Activated CD4-positive, alpha-beta T cell treated with anti-CD3 and anti-CD28 coated beads for 36 hours (primary cell): Measurements from ENCODE around the gene ZNF750. TPM values are rescaled to one million over a fixed set of nuclear protein-coding genes. Genes with fewer than 3 reads are reported as not detected.

Experiments used
- ATAC-seq: fragments of 200-7000 bp; cut with Tn5 transposase; one replicate; pipeline ENCODE4 v1.10.0; 2021; ENCODE audit warnings: mild to moderate bottlenecking, moderate library complexity
- CTCF ChIA-PET: fragments of 350-600 bp; sonication (Branson Sonifier 250); formaldehyde crosslinking; loops from one replicate; lab custom pipeline; 2021; ENCODE audit warnings: antibody characterized with exemption; lab: Charles Lee
- POLR2A ChIA-PET: fragments of 350-600 bp; sonication (Branson Sonifier 250); formaldehyde crosslinking; loops from one replicate; lab custom pipeline; 2021; ENCODE audit warnings: antibody characterized with exemption, inconsistent platforms; lab: Charles Lee
- DNase-seq: peaks from one replicate; pipeline ENCODE4 v3.0.0-alpha.2; 2020
- H3K27ac Mint-ChIP-seq: one replicate; pipeline ENCODE4 v1.8.0; 2021; ENCODE audit warnings: mixed read lengths
- H3K27me3 Mint-ChIP-seq: one replicate; pipeline ENCODE4 v1.8.0; 2021; ENCODE audit warnings: mixed read lengths
- H3K36me3 Mint-ChIP-seq: one replicate; pipeline ENCODE4 v1.8.0; 2021; ENCODE audit warnings: low read depth, mixed read lengths
- H3K4me1 Mint-ChIP-seq: one replicate; pipeline ENCODE4 v1.8.0; 2021; ENCODE audit warnings: mixed read lengths
- H3K4me3 Mint-ChIP-seq: one replicate; pipeline ENCODE4 v1.8.0; 2021; ENCODE audit warnings: mild to moderate bottlenecking, moderate library complexity, mixed read lengths
- H3K9me3 Mint-ChIP-seq: one replicate; pipeline ENCODE4 v1.8.0; 2021; ENCODE audit warnings: low read depth, mixed read lengths
- intact Hi-C, 2 experiments: fragments of 100-400 bp; cut with DNase I in 1 of 2; cut with micrococcal nuclease in 1 of 2; formaldehyde crosslinking; loops; one replicate each; pipeline versions ENCODE4 v1.14.2 to v1.15.1; 2022 to 2024; cut with DNase I, micrococcal nuclease
- total RNA-seq, 2 experiments: library from RNA; stranded (reverse); gene quantifications; one replicate each; pipeline ENCODE4 v1.2.3, GENCODE V29; 2021

ZNF750 gene
- total RNA-seq, 2 experiments from 2014 or later = not detected

DNA sequence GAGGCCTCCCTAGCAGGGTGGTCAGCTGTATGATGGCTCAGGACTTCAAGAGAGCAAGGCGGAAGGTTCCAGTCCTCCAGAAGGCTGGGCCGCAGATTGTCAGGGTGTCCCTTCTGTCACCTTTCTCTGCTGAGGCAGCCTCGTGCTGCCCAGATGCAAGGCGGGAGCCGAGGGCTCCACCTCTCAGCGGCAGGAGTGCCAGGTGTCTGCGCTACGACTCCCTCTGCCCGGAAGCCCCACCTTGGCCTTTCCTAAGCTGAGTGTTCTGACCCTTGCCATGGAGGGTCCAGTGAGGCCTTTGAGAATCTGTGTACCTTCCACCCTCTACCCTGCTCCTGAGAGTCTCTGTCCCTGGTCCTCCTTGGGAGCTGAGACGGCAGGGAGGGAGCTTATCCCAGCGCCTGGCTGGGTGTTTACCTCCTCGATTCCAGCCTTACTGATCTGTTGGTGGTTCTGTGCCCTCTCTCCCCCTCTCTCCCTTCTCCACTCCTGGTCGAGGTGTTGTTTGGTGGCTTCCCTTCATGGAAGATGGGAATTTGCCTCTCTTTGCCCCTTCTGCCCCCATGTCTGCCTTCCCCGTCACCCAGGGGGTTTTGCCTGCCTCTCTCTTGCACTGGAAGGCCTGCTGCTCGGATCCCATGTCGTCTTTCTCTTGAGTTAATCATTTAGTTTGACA is 2.2 kb upstream of the ZNF750 start:
- ChIA-PET CTCF (interaction anchor here (1.5 kb wide), 1 partner anchor 12 kb away, joined by 3 read pairs; no protein-coding TSS in a partner anchor), POLR2A (no interaction called here)
- H3K27me3 Mint-ChIP-seq = no peaks in the 10 kb centered on the region
- no peak overlapping the region for H3K4me3 Mint-ChIP-seq
- ATAC-seq (no peak), DNase-seq (no peak)
- peaks cover 12% of the 10 kb centered on the region for H3K4me1 Mint-ChIP-seq
- peaks cover 4% of the 10 kb centered on the region for H3K36me3 Mint-ChIP-seq
- no peak overlapping the region for H3K27ac Mint-ChIP-seq
- H3K9me3 Mint-ChIP-seq = no peaks in the 10 kb centered on the region
- intact Hi-C loops = no loop called here

DNA sequence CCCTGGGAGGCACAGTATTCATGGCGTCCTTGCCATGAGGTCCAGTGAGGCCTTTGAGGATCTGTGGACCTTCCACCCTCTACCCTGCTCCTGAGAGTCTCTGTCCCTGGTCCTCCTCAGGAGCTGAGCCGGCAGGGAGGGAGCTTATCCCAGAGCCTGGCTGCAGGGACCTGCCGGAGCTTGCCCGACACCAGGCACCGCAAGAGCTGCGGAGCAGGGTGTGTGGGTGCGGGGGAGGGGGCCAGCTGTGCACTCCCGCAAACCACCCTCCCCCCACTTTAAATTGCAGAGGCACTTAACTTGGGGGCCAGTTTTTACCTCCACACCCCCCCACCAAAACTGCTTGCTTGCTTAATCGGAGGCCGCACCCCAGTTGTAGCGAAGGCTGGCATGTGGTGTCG is 609 bp upstream of the ZNF750 start:
- CTCF ChIA-PET = no interaction called here
- no peaks in the 10 kb centered on the region for H3K27me3 Mint-ChIP-seq
- H3K4me3 Mint-ChIP-seq = no peak overlapping the region
- DNase-seq = no peak
- peaks cover 12% of the 10 kb centered on the region for H3K4me1 Mint-ChIP-seq
- no peaks in the 10 kb centered on the region for H3K9me3 Mint-ChIP-seq
- intact Hi-C loops = no loop called here
- H3K36me3 Mint-ChIP-seq = no peaks in the 10 kb centered on the region
- no peak overlapping the region for H3K27ac Mint-ChIP-seq
- no peak for ATAC-seq
- POLR2A ChIA-PET = no interaction called here

DNA sequence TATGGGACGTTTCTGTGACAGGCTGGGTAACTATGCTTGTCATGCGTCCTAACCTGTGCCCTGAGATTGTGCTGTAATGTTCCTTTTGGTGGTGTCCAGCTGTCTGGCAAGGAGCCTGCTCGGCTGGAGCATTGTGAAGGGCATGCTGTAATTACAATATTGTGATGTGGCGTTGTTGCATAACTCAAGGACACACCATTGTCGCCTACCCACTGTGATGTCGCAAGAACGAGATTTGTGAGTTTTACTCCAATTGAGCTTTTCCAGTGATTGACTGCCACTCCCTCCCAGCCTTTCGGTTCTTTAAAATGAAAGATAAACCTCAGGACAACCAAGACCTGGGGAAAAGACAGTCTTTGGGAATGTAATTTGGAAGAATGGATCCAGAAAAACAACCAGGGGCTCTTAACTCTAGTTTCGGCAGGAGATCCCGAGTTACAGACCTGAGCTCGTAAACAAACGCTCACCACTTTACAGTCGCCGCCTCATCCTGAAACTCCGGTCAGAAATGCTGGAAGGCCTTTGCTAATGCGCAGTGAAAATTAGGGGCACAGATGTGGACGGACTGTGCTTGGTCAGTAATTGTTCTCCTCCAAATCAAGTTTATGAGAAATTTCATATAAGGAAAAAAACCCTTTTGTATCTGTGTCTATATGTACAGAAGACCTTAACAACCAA is 1.3 kb downstream of the ZNF750 start:
- ChIA-PET POLR2A (no interaction called here), CTCF (interaction anchor here (0.6 kb wide), 1 partner anchor 42 kb away, joined by 5 read pairs; no protein-coding TSS in a partner anchor)
- DNase-seq (no peak), ATAC-seq (no peak)
- H3K27me3 Mint-ChIP-seq = no peaks in the 10 kb centered on the region
- peaks cover 3% of the 10 kb centered on the region for H3K36me3 Mint-ChIP-seq
- H3K4me1 Mint-ChIP-seq = peaks cover under 1% of the 10 kb centered on the region
- intact Hi-C loops = no loop called here
- H3K27ac Mint-ChIP-seq = no peak overlapping the region
- H3K9me3 Mint-ChIP-seq = no peaks in the 10 kb centered on the region
- H3K4me3 Mint-ChIP-seq = no peak overlapping the region

DNA sequence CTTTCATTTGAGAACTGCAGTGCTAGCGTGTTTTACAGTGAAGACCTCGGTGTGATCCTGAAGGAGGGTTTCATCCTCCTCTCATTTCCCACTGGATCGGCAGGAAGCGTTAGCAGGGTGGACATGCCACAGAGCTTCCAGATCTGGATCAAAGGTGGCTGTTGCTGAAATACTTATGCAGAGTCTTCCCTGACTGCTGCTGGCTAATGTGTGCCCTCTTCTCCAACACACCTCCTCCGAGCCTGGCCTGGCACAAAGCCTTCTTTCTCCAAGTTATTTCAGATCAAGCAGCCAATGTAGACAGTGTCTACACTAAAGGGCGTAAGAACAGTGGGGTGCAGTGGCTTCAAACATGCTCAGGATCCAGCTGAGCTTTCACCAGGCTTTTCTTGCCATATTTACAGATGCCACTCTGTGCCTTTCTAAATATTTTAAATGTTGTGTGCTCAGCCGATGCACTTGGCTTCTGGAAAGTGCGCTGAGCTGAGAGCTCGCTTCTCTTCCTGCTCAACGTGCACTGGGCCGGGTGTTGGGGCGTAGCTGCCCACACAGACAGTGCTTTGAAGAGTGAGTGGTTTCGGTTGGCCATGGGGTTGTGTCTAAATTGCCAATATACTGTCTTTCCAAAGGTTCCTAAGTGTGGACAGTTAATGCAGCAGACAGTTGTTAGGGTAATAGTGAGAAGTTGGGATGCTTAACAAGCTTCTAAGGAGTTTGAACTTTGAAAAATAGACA is 2.1 kb downstream of the ZNF750 start:
- CTCF ChIA-PET = no interaction called here

DNA sequence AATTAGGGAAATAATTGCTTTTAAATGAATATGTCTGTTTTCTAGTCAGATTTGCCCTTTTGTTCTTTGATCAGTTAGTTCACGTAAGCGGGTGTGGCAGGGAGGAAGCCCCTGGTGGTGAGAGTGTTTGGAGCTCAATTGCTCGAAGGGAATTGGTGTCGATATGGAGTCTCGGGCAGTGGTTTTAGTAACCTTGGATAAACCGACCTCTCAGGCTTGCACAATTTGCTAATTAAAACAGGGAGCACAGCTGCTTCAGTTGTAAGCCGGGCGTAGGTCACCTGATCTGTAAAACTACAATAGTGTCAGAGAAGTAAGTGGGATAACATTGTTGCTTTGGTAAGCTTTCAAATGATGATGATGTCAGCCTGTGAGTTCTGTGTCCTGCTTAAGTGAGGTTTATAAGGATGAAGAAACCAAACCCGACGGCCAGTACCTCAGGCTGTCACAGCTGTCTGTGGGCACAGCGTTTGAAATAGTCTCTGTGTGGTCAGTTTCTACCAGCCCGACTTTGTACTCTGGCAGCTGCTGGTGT is 2.9 kb downstream of the ZNF750 start:
- no peaks in the 10 kb centered on the region for H3K4me1 Mint-ChIP-seq
- intact Hi-C loops = no loop called here
- H3K27ac Mint-ChIP-seq = no peak overlapping the region
- H3K9me3 Mint-ChIP-seq = no peaks in the 10 kb centered on the region
- no peak overlapping the region for H3K4me3 Mint-ChIP-seq
- no peak for DNase-seq
- H3K27me3 Mint-ChIP-seq = no peaks in the 10 kb centered on the region
- peaks cover 7% of the 10 kb centered on the region for H3K36me3 Mint-ChIP-seq
- POLR2A ChIA-PET = no interaction called here
- no peak for ATAC-seq
- CTCF ChIA-PET = interaction anchor here (0.6 kb wide), 1 partner anchor 247 kb away, joined by 3 read pairs; no protein-coding TSS in a partner anchor

More for the DNA sequence above, 2.1 kb downstream of the ZNF750 start:
- intact Hi-C loops = no loop called here
- Mint-ChIP-seq H3K9me3 (no peaks in the 10 kb centered on the region), H3K27ac (no peak overlapping the region), H3K36me3 (peaks cover 7% of the 10 kb centered on the region), H3K4me3 (no peak overlapping the region), H3K4me1 (no peaks in the 10 kb centered on the region), H3K27me3 (no peaks in the 10 kb centered on the region)
- DNase-seq (no peak), ATAC-seq (no peak)
- POLR2A ChIA-PET = no interaction called here

DNA sequence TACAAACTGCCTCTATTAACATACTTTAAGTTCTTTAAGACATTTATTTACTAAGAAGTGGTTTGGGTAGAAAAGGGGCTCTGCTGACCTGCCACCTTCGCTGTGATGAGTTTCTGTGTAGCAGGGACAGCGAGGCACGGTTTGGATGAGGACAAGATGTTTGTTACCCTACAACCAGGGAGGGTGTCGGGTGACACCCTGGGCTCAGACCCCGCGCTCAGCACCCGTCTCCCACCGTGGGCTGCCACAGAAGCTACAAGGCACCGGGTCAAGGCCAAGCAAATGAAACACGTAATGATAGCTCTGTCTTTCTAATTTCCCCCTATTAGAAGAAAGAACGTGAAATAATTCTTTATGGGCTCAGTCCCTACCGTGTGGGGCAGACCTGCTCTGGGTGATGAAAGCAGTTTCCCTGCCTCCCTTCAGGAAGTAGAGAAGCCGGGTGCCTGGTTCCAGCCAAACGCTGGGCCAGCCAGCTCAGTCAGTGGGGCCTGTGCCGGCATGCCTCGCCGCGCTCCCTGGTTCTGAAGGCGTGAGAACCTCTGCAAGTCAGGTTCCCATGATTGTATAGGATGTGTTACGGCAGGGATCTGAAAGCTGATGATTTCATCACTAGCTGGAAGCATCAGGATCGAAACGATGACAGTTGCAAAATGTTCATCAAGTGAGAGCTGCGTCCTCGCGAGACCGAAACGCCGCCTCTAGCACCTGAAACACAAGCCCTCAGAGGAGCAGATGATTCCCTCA is 3.9 kb downstream of the ZNF750 start:
- POLR2A ChIA-PET = no interaction called here
- Mint-ChIP-seq H3K27ac (no peak overlapping the region), H3K36me3 (peaks cover 7% of the 10 kb centered on the region), H3K9me3 (no peaks in the 10 kb centered on the region), H3K4me3 (no peak overlapping the region), H3K27me3 (no peaks in the 10 kb centered on the region), H3K4me1 (no peaks in the 10 kb centered on the region)
- intact Hi-C loops = no loop called here
- DNase-seq (no peak), ATAC-seq (no peak)
- CTCF ChIA-PET = interaction anchor here (0.6 kb wide), 1 partner anchor 248 kb away, joined by 3 read pairs; no protein-coding TSS in a partner anchor

DNA sequence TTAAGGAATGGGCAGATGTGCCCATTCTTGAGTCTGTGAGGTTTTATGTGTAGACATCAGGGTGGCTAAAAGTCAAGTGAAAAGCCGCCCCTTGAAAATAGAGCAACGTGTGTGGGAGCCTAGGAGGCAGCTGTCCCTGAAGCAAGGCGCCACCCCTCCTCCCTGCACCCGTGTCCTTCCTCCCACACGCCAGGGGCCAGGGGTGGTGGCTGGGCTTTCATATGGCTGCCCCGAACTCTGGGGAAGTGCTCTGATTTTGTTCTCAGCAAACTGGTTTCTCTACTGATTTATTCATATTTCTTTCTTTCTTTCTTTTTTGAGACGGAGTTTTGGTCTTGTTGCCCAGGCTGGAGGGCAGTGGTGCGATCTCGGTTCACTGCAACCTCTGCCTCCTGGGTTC is 4.7 kb downstream of the ZNF750 start:
- Mint-ChIP-seq H3K4me3 (no peak overlapping the region), H3K36me3 (peaks cover 7% of the 10 kb centered on the region), H3K27ac (no peak overlapping the region), H3K4me1 (no peaks in the 10 kb centered on the region), H3K9me3 (no peaks in the 10 kb centered on the region), H3K27me3 (no peaks in the 10 kb centered on the region)
- intact Hi-C loops = no loop called here
- ChIA-PET CTCF (no interaction called here), POLR2A (no interaction called here)
- ATAC-seq = no peak
- DNase-seq = no peak

DNA sequence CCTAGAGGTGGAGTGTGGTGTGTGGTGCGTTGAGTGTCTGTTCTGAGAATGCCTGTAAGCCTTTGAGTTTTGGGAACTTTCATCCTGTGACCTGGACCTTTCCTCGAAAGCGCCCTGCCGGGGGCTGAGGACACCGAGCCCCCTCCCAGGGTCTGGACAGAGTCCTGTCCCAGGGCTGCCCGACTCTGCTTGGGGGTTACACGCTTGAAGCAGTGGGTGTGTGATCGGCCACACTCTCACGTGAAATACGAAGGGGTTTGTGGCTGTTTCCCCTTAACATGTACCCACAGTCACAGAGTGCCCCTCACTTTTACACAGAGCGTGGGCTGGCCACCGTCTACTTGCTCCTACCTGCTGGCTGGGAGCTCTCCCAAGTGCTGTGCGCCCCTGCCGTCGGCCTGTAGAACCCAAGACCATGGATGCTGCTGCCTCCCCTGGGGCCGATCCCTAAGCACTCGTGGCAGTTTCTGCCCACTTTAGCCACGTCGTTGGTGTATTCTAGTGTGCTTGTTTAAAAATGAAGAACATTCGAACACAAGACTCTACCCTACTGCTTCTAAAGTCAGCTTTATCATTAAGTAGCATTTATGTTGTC is 6.8 kb downstream of the ZNF750 start:
- ChIA-PET CTCF (no interaction called here), POLR2A (no interaction called here)
- H3K27ac Mint-ChIP-seq = no peak overlapping the region
- no peaks in the 10 kb centered on the region for H3K4me1 Mint-ChIP-seq
- no peak for DNase-seq
- no peak overlapping the region for H3K4me3 Mint-ChIP-seq
- H3K27me3 Mint-ChIP-seq = no peaks in the 10 kb centered on the region
- H3K9me3 Mint-ChIP-seq = no peaks in the 10 kb centered on the region
- ATAC-seq = no peak
- intact Hi-C loops = no loop called here
- peaks cover 20% of the 10 kb centered on the region for H3K36me3 Mint-ChIP-seq

DNA sequence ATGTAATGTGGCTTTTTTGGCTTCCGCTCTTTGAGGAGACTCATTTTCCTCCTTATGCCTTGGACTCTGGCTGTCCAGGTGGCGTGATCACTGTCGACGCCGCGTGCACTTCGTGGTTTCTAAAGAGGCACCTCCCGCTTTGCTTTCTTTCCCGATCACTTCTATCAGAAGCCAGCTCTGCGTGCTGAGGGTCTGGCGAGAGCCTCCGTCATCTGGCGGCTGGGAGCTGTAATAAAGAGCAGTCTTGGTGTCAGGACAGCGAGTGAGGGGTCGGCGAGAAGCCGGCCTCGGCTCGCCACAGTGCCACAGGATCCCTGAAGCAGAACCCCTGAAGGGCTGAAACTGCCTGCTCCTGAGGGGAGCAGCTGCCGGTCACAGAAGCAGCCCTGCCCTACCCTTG is 7.4 kb downstream of the ZNF750 start:
- Mint-ChIP-seq H3K27ac (no peak overlapping the region), H3K4me3 (no peak overlapping the region), H3K4me1 (no peaks in the 10 kb centered on the region), H3K36me3 (peaks cover 26% of the 10 kb centered on the region), H3K9me3 (no peaks in the 10 kb centered on the region), H3K27me3 (no peaks in the 10 kb centered on the region)
- POLR2A ChIA-PET = no interaction called here
- CTCF ChIA-PET = no interaction called here
- DNase-seq (no peak), ATAC-seq (no peak)
- intact Hi-C loops = no loop called here

DNA sequence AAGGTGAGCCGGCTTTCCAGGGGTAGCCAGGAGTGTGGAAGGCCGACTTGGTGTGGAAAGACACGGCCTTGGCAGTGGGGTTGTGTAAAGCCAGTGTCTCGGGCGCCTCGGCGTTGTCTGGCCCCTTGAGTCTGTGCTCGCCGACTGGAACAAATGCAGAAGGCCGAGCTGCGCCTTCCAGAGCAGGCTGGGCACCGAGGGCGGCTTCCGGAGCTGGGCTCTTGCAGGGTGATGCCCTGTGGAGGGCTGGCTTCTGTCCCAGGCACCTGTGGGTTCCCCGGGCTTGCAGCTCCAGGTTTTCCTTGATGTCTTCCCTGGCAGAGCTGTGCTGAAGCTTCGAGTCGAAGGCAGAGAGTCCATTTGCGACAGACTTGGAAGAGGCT is 8.0 kb downstream of the ZNF750 start:
- no peaks in the 10 kb centered on the region for H3K27me3 Mint-ChIP-seq
- peaks cover 31% of the 10 kb centered on the region for H3K36me3 Mint-ChIP-seq
- POLR2A ChIA-PET = no interaction called here
- no peak for DNase-seq
- H3K27ac Mint-ChIP-seq = no peak overlapping the region
- no peaks in the 10 kb centered on the region for H3K9me3 Mint-ChIP-seq
- H3K4me1 Mint-ChIP-seq = no peaks in the 10 kb centered on the region
- H3K4me3 Mint-ChIP-seq = no peak overlapping the region
- intact Hi-C loops = no loop called here
- ATAC-seq = no peak
- CTCF ChIA-PET = no interaction called here
